Activated naive CD4-positive, alpha-beta T cell treated with anti-CD3 and anti-CD28 coated beads for 36 hours (primary cell): ENCODE results near the gene MAS1. TPM values are rescaled to one million over a fixed set of nuclear protein-coding genes. Genes with fewer than 3 reads are reported as not detected.

Source experiments
- CTCF ChIA-PET: fragments of 350-600 bp; sonication (Branson Sonifier 250); formaldehyde crosslinking; loops from one replicate; lab custom pipeline; 2021; ENCODE audit warnings: antibody characterized with exemption; lab: Charles Lee
- DNase-seq: peaks from one replicate; pipeline ENCODE4 v3.0.0-alpha.2; 2020
- H3K27ac Mint-ChIP-seq: one replicate; pipeline ENCODE4 v1.8.0; 2021; ENCODE audit warnings: mild to moderate bottlenecking, mixed read lengths
- H3K27me3 Mint-ChIP-seq: one replicate; pipeline ENCODE4 v1.8.0; 2021; ENCODE audit warnings: low read depth, mixed read lengths
- H3K36me3 Mint-ChIP-seq: one replicate; pipeline ENCODE4 v1.8.0; 2021; ENCODE audit warnings: low read depth, mixed read lengths
- H3K4me1 Mint-ChIP-seq: one replicate; pipeline ENCODE4 v1.8.0; 2021; ENCODE audit warnings: low read depth, mixed read lengths
- H3K4me3 Mint-ChIP-seq: one replicate; pipeline ENCODE4 v1.8.0; 2021; ENCODE audit warnings: mild to moderate bottlenecking, moderate library complexity, mixed read lengths
- H3K9me3 Mint-ChIP-seq: one replicate; pipeline ENCODE4 v1.8.0; 2021; ENCODE audit warnings: mixed read lengths
- intact Hi-C: fragments of 100-400 bp; cut with micrococcal nuclease; formaldehyde crosslinking; loops from one replicate; pipeline ENCODE4 v1.15.1; 2023
- total RNA-seq, 2 experiments: library from RNA; stranded (reverse); gene quantifications; one replicate each; pipeline ENCODE4 v1.2.3, GENCODE V29; 2021

MAS1 gene
- total RNA-seq, 2 experiments from 2014 or later = not detected

GRCh38 chr6:159929819-159930218 lies 39.0 kb downstream of the MAS1 start:
- intact Hi-C loops = loop anchor here (2.0 kb wide), 2 partner anchors 871 to 913 kb away; no protein-coding TSS in a partner anchor
- CTCF ChIA-PET = interaction anchor here (0.7 to 1.1 kb wide), 2 partner anchors 11 to 85 kb away, joined by 3 to 4 read pairs; no protein-coding TSS in a partner anchor
- peaks cover 31% of the 10 kb centered on the region for H3K4me1 Mint-ChIP-seq
- H3K4me3 Mint-ChIP-seq = no peak overlapping the region
- H3K27me3 Mint-ChIP-seq = peaks cover 3% of the 10 kb centered on the region
- no peaks in the 10 kb centered on the region for H3K36me3 Mint-ChIP-seq
- no peaks in the 10 kb centered on the region for H3K9me3 Mint-ChIP-seq
- H3K27ac Mint-ChIP-seq = no peak overlapping the region
- DNase-seq = peak; percentile 49

GRCh38 chr6:159931112-159931511 lies 40.3 kb downstream of the MAS1 start:
- H3K4me3 Mint-ChIP-seq = no peak overlapping the region
- intact Hi-C loops = loop anchor here (1.0 to 2.0 kb wide), 11 partner anchors 37 to 914 kb away; partner anchors contain the start of genes TCP1 and WTAP
- CTCF ChIA-PET = interaction anchor here (0.9 kb wide), 1 partner anchor 37 kb away, joined by 3 read pairs; no protein-coding TSS in a partner anchor

GRCh38 chr6:159931846-159932245 lies 41.1 kb downstream of the MAS1 start:
- H3K4me1 Mint-ChIP-seq = peaks cover 31% of the 10 kb centered on the region
- intact Hi-C loops = loop anchor here (1.0 to 2.0 kb wide), 11 partner anchors 36 to 915 kb away; partner anchors contain the start of genes TCP1 and WTAP
- H3K27ac Mint-ChIP-seq = no peak overlapping the region

More at GRCh38 chr6:159931112-159931511, 40.3 kb downstream of the MAS1 start:
- Mint-ChIP-seq H3K27me3 (peaks cover 3% of the 10 kb centered on the region), H3K36me3 (no peaks in the 10 kb centered on the region), H3K4me1 (peaks cover 31% of the 10 kb centered on the region), H3K9me3 (no peaks in the 10 kb centered on the region), H3K27ac (peak overlapping the region; percentile 20)
- peak; percentile 67 for DNase-seq

GRCh38 chr6:159933077-159933476 lies 42.3 kb downstream of the MAS1 start:
- intact Hi-C loops = no loop called here
- peaks cover 31% of the 10 kb centered on the region for H3K4me1 Mint-ChIP-seq
- CTCF ChIA-PET = interaction anchor here (2.3 kb wide), 1 partner anchor 10 kb away, joined by 8 read pairs; no protein-coding TSS in a partner anchor
- H3K4me3 Mint-ChIP-seq = no peak overlapping the region
- no peak for DNase-seq
- no peaks in the 10 kb centered on the region for H3K36me3 Mint-ChIP-seq
- no peaks in the 10 kb centered on the region for H3K9me3 Mint-ChIP-seq
- H3K27me3 Mint-ChIP-seq = peaks cover 7% of the 10 kb centered on the region
- no peak overlapping the region for H3K27ac Mint-ChIP-seq

More at GRCh38 chr6:159931846-159932245, 41.1 kb downstream of the MAS1 start:
- Mint-ChIP-seq H3K36me3 (no peaks in the 10 kb centered on the region), H3K9me3 (no peaks in the 10 kb centered on the region), H3K4me3 (no peak overlapping the region), H3K27me3 (peaks cover 7% of the 10 kb centered on the region)
- CTCF ChIA-PET = interaction anchor here (0.9 kb wide), 1 partner anchor 36 kb away, joined by 3 read pairs; no protein-coding TSS in a partner anchor
- DNase-seq = no peak

GRCh38 chr6:159934181-159934580 lies 43.4 kb downstream of the MAS1 start:
- intact Hi-C loops = no loop called here
- Mint-ChIP-seq H3K4me1 (peaks cover 31% of the 10 kb centered on the region), H3K36me3 (no peaks in the 10 kb centered on the region), H3K27me3 (peaks cover 7% of the 10 kb centered on the region), H3K9me3 (no peaks in the 10 kb centered on the region), H3K4me3 (no peak overlapping the region), H3K27ac (no peak overlapping the region)
- CTCF ChIA-PET = interaction anchor here (1.3 to 2.3 kb wide), 2 partner anchors 9 to 10 kb away, joined by 3 to 8 read pairs; no protein-coding TSS in a partner anchor
- no peak for DNase-seq

GRCh38 chr6:159935065-159935464 lies 44.3 kb downstream of the MAS1 start:
- intact Hi-C loops = no loop called here
- no peaks in the 10 kb centered on the region for H3K36me3 Mint-ChIP-seq
- H3K9me3 Mint-ChIP-seq = no peaks in the 10 kb centered on the region
- CTCF ChIA-PET = interaction anchor here (0.9 to 2.3 kb wide), 2 partner anchors 8 to 71 kb away, joined by 3 to 8 read pairs; no protein-coding TSS in a partner anchor
- H3K27ac Mint-ChIP-seq = no peak overlapping the region
- peaks cover 22% of the 10 kb centered on the region for H3K4me1 Mint-ChIP-seq
- peaks cover 7% of the 10 kb centered on the region for H3K27me3 Mint-ChIP-seq
- H3K4me3 Mint-ChIP-seq = no peak overlapping the region
- DNase-seq = no peak

- DNase-seq = no peak
- intact Hi-C loops = no loop called here
- Mint-ChIP-seq H3K4me1 (peaks cover 16% of the 10 kb centered on the region), H3K9me3 (no peaks in the 10 kb centered on the region), H3K4me3 (no peak overlapping the region), H3K27me3 (peaks cover 7% of the 10 kb centered on the region), H3K27ac (no peak overlapping the region), H3K36me3 (no peaks in the 10 kb centered on the region)
- CTCF ChIA-PET = interaction anchor here (0.9 kb wide), 1 partner anchor 72 kb away, joined by 3 read pairs; no protein-coding TSS in a partner anchor
These were observed 44.8 kb downstream of the MAS1 start for GRCh38 chr6:159935633-159936032.

- CTCF ChIA-PET = interaction anchor here (0.5 to 5.1 kb wide), 3 partner anchors 76 to 458 kb away, joined by 3 to 32 read pairs (median 4); no protein-coding TSS in a partner anchor
- no peak overlapping the region for H3K27ac Mint-ChIP-seq
These were observed 48.8 kb downstream of the MAS1 start for GRCh38 chr6:159939591-159940016.

More at GRCh38 chr6:159939591-159940016, 48.8 kb downstream of the MAS1 start:
- Mint-ChIP-seq H3K27me3 (peaks cover 4% of the 10 kb centered on the region), H3K4me1 (peaks cover 5% of the 10 kb centered on the region), H3K4me3 (no peak overlapping the region), H3K36me3 (no peaks in the 10 kb centered on the region), H3K9me3 (peaks cover 5% of the 10 kb centered on the region)
- intact Hi-C loops = no loop called here
- no peak for DNase-seq

Other genes with a start within 250 kb of the MAS1 start
- gene SOD2, start 197.7 kb upstream of the MAS1 start, total RNA-seq = 100 to 1,000 TPM; 256 to 260 TPM
- 10 to 100 TPM; 87.5 to 91.6 TPM for gene WTAP, start 163.5 kb upstream of the MAS1 start, total RNA-seq
- gene ACAT2, start 128.9 kb upstream of the MAS1 start, total RNA-seq = 10 to 100 TPM; 84.9 to 92.4 TPM
- gene TCP1, start 101.4 kb upstream of the MAS1 start, total RNA-seq = 100 to 1,000 TPM; 420 to 425 TPM
- 10 to 100 TPM; 65.1 to 75.8 TPM for gene MRPL18, start 100.5 kb upstream of the MAS1 start, total RNA-seq
- under 1 TPM in 1 of 2 experiments, not detected in 1; 0.40 TPM for gene PNLDC1, start 90.7 kb upstream of the MAS1 start, total RNA-seq
- 10 to 100 TPM; 42.1 to 44.5 TPM for gene IGF2R, start 78.1 kb downstream of the MAS1 start, total RNA-seq
- gene SLC22A1, start 230.8 kb downstream of the MAS1 start, total RNA-seq = not detected